ENCODE data around the gene C13orf42. TPM values are rescaled to one million over a fixed set of nuclear protein-coding genes. Genes with fewer than 3 reads are reported as not detected.

C13orf42 gene
- total and polyA plus RNA-seq, 2 experiments from 2014 or later, result 9.4 to 96.5 TPM

DNA sequence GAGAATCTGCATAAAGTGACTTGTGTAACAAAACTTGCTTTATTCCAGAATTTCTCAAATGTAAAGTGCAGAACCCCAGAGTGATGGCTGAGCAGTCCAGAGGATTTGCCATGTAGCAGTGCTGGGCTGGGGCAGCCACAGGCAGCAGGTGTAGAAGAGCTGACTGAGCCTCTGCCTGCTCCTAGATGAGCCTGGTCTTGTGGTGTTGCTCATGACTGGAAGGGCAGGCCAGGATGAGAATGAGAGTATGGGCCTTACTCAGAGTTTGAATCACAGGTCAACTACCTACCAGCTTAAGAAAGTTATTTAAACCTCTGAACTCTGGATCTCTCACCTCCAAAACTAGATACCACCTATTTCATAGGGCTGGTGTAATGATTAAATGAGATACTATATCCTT lies 2.9 kb upstream of the C13orf42 start (continued):
- TF ChIP-seq STAT1 (IDR thresholded peaks at IDR 0.05; ENCODE audit: unreplicated experiment) (no peak), ZNF114 (CRISPR knock-in tag; IDR thresholded peaks at IDR 0.05) (no peak), EZH2 (IDR thresholded peaks at IDR 0.05; ENCODE audit: low read depth, unreplicated experiment) (no peak), EZH2phosphoT487 (IDR thresholded peaks at IDR 0.05; ENCODE audit: unreplicated experiment) (no peak), CREB1 (CRISPR knock-in tag; IDR thresholded peaks at IDR 0.05; ENCODE audit: low read depth) (no peak), ZNF331 (CRISPR knock-in tag; IDR thresholded peaks at IDR 0.05; ENCODE audit: low read depth) (no peak), JUNB (IDR thresholded peaks at IDR 0.05; ENCODE audit: unreplicated experiment) (no peak), POLR2AphosphoS5 (IDR thresholded peaks at IDR 0.05; ENCODE audit: low read depth) (no peak), NANOG (IDR thresholded peaks at IDR 0.05; ENCODE audit: borderline replicate concordance) (no peak)
- TF ChIP-seq, protein P1, sequence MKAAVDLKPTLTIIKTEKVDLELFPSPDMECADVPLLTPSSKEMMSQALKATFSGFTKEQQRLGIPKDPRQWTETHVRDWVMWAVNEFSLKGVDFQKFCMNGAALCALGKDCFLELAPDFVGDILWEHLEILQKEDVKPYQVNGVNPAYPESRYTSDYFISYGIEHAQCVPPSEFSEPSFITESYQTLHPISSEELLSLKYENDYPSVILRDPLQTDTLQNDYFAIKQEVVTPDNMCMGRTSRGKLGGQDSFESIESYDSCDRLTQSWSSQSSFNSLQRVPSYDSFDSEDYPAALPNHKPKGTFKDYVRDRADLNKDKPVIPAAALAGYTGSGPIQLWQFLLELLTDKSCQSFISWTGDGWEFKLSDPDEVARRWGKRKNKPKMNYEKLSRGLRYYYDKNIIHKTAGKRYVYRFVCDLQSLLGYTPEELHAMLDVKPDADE (IDR thresholded peaks at IDR 0.05), result no peak
- TF ChIP-seq, protein P2, sequence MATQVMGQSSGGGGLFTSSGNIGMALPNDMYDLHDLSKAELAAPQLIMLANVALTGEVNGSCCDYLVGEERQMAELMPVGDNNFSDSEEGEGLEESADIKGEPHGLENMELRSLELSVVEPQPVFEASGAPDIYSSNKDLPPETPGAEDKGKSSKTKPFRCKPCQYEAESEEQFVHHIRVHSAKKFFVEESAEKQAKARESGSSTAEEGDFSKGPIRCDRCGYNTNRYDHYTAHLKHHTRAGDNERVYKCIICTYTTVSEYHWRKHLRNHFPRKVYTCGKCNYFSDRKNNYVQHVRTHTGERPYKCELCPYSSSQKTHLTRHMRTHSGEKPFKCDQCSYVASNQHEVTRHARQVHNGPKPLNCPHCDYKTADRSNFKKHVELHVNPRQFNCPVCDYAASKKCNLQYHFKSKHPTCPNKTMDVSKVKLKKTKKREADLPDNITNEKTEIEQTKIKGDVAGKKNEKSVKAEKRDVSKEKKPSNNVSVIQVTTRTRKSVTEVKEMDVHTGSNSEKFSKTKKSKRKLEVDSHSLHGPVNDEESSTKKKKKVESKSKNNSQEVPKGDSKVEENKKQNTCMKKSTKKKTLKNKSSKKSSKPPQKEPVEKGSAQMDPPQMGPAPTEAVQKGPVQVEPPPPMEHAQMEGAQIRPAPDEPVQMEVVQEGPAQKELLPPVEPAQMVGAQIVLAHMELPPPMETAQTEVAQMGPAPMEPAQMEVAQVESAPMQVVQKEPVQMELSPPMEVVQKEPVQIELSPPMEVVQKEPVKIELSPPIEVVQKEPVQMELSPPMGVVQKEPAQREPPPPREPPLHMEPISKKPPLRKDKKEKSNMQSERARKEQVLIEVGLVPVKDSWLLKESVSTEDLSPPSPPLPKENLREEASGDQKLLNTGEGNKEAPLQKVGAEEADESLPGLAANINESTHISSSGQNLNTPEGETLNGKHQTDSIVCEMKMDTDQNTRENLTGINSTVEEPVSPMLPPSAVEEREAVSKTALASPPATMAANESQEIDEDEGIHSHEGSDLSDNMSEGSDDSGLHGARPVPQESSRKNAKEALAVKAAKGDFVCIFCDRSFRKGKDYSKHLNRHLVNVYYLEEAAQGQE (IDR thresholded peaks at IDR 0.05; ENCODE audit: unreplicated experiment), result no peak

DNA sequence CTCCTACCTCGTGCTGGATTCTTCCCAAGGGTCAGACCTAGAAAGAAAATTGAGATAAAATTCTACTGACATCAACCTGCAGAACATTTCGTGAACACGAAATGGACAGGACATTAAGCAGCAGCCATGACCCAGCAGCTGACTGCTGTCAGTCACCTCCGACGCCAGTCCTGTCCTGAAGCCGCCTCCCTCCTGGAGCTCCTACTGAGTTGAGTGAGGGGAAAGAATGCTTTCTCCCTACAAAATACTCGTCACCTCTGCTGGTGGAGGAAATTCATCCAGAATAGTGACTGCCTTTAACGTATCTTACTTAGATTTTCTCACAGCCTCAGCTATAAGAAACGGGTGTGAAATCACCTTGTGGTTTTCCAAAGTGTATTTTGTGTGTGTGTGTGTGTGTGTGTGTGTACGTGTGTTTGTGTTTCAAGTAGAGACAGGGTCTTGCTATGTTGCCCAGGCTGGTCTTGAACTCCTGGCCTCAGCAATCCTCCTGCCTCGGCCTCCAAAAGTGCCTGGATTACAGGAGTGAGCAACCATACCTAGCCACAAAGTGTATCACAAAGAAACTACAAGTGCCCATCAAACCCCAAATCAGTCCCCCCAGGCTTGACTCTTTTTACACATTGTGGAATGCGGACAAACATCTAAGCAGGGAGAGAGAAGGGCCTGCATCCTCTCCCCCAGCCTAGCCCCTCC lies 2.3 kb upstream of the C13orf42 start:
- Histone ChIP-seq H3K36me3 (ENCODE audit: insufficient read depth) (no peaks in the 10 kb centered on the region), H3K4me3 (no peak overlapping the region), H3K79me2 (replicated peaks; ENCODE audit: insufficient read depth) (no peaks in the 10 kb centered on the region), H3K9me2 (ENCODE audit: insufficient read depth) (no peaks in the 10 kb centered on the region), H3K27me3 (ENCODE audit: insufficient read depth) (no peaks in the 10 kb centered on the region), H4K20me1 (replicated peaks; ENCODE audit: insufficient read depth) (no peaks in the 10 kb centered on the region), H3K27ac (ENCODE audit: low read depth) (no peak overlapping the region), H2AFZ (no peak overlapping the region), H3F3A (replicated peaks; ENCODE audit: low read depth) (no peaks in the 10 kb centered on the region), H3K4me2 (no peak overlapping the region), H3K4me1 (ENCODE audit: insufficient read depth) (no peaks in the 10 kb centered on the region)
- DNase-seq (ENCODE audit: low spot score), result no peak
- H3K9me3 Mint-ChIP-seq, result peaks cover 7% of the 10 kb centered on the region; the same call in 1 of the 3 replicates
- peaks cover 7% of the 10 kb centered on the region for H3K27me3 Mint-ChIP-seq (ENCODE audit: insufficient read depth, low read depth, poor library complexity)
- H3K36me3 Mint-ChIP-seq (ENCODE audit: low read depth), result peaks cover 13% of the 10 kb centered on the region
- ATAC-seq, result peak; percentile 50; the same call in 2 of the 3 replicates
- H3K4me1 Mint-ChIP-seq, result no peaks in the 10 kb centered on the region
- H3K4me3 Mint-ChIP-seq, result no peak overlapping the region
- H3K27ac Mint-ChIP-seq, result no peak overlapping the region
- TF ChIP-seq CREB1 (CRISPR knock-in tag; IDR thresholded peaks at IDR 0.05; ENCODE audit: low read depth) (no peak), EZH2 (IDR thresholded peaks at IDR 0.05; ENCODE audit: low read depth, unreplicated experiment) (no peak), EZH2phosphoT487 (IDR thresholded peaks at IDR 0.05; ENCODE audit: unreplicated experiment) (no peak), NANOG (IDR thresholded peaks at IDR 0.05; ENCODE audit: borderline replicate concordance) (no peak), POLR2AphosphoS5 (IDR thresholded peaks at IDR 0.05; ENCODE audit: low read depth) (no peak)
- TF ChIP-seq, protein P1 (IDR thresholded peaks at IDR 0.05), result no peak
- TF ChIP-seq, protein P3, sequence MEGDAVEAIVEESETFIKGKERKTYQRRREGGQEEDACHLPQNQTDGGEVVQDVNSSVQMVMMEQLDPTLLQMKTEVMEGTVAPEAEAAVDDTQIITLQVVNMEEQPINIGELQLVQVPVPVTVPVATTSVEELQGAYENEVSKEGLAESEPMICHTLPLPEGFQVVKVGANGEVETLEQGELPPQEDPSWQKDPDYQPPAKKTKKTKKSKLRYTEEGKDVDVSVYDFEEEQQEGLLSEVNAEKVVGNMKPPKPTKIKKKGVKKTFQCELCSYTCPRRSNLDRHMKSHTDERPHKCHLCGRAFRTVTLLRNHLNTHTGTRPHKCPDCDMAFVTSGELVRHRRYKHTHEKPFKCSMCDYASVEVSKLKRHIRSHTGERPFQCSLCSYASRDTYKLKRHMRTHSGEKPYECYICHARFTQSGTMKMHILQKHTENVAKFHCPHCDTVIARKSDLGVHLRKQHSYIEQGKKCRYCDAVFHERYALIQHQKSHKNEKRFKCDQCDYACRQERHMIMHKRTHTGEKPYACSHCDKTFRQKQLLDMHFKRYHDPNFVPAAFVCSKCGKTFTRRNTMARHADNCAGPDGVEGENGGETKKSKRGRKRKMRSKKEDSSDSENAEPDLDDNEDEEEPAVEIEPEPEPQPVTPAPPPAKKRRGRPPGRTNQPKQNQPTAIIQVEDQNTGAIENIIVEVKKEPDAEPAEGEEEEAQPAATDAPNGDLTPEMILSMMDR (conservative IDR thresholded peaks at IDR 0.05; ENCODE audit: low read depth in 2 of 2), result no peak

Measured in GM23338 (cell line).